HepG2 (cell line): ENCODE results near the gene VAMP2. TPM values are rescaled to one million over a fixed set of nuclear protein-coding genes. Genes with fewer than 3 reads are reported as not detected.

ENCODE experiments used
- CCAR2 ChIP-seq: fragments of 200-400 bp; formaldehyde crosslinking; optimal IDR thresholded peaks from 2 replicates; pipeline ENCODE3; 2018; ENCODE audit warnings: low read depth, mild to moderate bottlenecking, low read length, moderate library complexity
- DMTF1 ChIP-seq: sonication (generic); formaldehyde crosslinking; IDR thresholded peaks from 2 replicates; pipeline ENCODE4 v1.4.0; 2020; ENCODE audit warnings: mild to moderate bottlenecking, missing genetic modification reagents
- FOXP1 ChIP-seq, 2 experiments: fragments of 450-650 bp in 1 of 2; IDR thresholded peaks; 2 replicates each; pipeline ENCODE4 v1.6.1; 2017 to 2018; ENCODE audit warnings: antibody characterized with exemption in 1 of 2
- HDAC1 ChIP-seq: sonication (generic); formaldehyde crosslinking; IDR thresholded peaks from 2 replicates; pipeline ENCODE4 v1.5.1; 2020; ENCODE audit warnings: mild to moderate bottlenecking, missing genetic modification reagents
- MAFG ChIP-seq: sonication (generic); formaldehyde crosslinking; IDR thresholded peaks from 2 replicates; pipeline ENCODE4 v1.5.1; 2020; ENCODE audit warnings: mild to moderate bottlenecking, missing genetic modification reagents
- NR0B2 ChIP-seq: sonication (generic); formaldehyde crosslinking; IDR thresholded peaks from 2 replicates; pipeline ENCODE4 v1.4.0; 2020; ENCODE audit warnings: mild to moderate bottlenecking, missing genetic modification reagents
- POLR2G ChIP-seq: fragments of 200-400 bp; formaldehyde crosslinking; IDR thresholded peaks from 2 replicates; pipeline ENCODE4 v1.6.1; 2018; ENCODE audit warnings: mild to moderate bottlenecking, low read depth, low read length, moderate library complexity
- SOX13 ChIP-seq, 3 experiments: fragments of 450-650 bp in 1 of 3; sonication (generic) in 1 of 3; formaldehyde crosslinking in 1 of 3; IDR thresholded peaks in 2 of 3; conservative IDR thresholded peaks in 1 of 3; 2 replicates each; pipeline versions ENCODE4 v1.5.0 to v1.6.1; 2016 to 2020; ENCODE audit warnings: antibody characterized with exemption in 1 of 3, mild to moderate bottlenecking in 1 of 3, missing compliant biosample characterization in 1 of 3, missing genetic modification reagents in 1 of 3, moderate library complexity in 1 of 3
- SRY ChIP-seq: sonication (generic); formaldehyde crosslinking; IDR thresholded peaks from 2 replicates; pipeline ENCODE4 v1.8.0; 2022; ENCODE audit warnings: mild to moderate bottlenecking, missing genetic modification reagents
- THAP9 ChIP-seq: sonication (generic); formaldehyde crosslinking; IDR thresholded peaks from 2 replicates; pipeline ENCODE4; 2020; ENCODE audit warnings: missing genetic modification reagents, mild to moderate bottlenecking, borderline replicate concordance
- ZMYM4 ChIP-seq: sonication (generic); formaldehyde crosslinking; IDR thresholded peaks from 2 replicates; pipeline ENCODE4 v1.8.1; 2023; ENCODE audit warnings: mild to moderate bottlenecking, missing genetic modification reagents
- ZNF143 ChIP-seq: sonication (generic); formaldehyde crosslinking; IDR thresholded peaks from 2 replicates; pipeline ENCODE4 v1.4.0; 2020; ENCODE audit warnings: missing genetic modification reagents
- ZNF282 ChIP-seq: fragments of 450-650 bp; IDR thresholded peaks from 2 replicates; pipeline ENCODE4 v1.6.1; 2018; ENCODE audit not compliant: partially characterized antibody
- ZNF446 ChIP-seq: sonication (generic); formaldehyde crosslinking; IDR thresholded peaks from 2 replicates; pipeline ENCODE4 v1.5.0; 2020; ENCODE audit warnings: mild to moderate bottlenecking, missing genetic modification reagents
- ZSCAN5A ChIP-seq: sonication (generic); formaldehyde crosslinking; IDR thresholded peaks from 2 replicates; pipeline ENCODE4 v1.8.0; 2022; ENCODE audit warnings: mild to moderate bottlenecking, missing genetic modification reagents, borderline replicate concordance
- polyA plus RNA-seq, 8 experiments: library from polyadenylated mRNA; depleted of rRNA in 3 of 8; stranded (reverse) in 7 of 8; unstranded in 1 of 8; fragments of >200 nt; fragmentation: Illumina TruSeq in 4 of 8; extraction: Trizol in 4 of 8; gene quantifications; 2 replicates each; pipeline versions ENCODE4 v1.2.1 to v1.2.3, GENCODE V29; 2011 to 2016; ENCODE audit warnings: low read depth in 4 of 8, missing spikeins in 1 of 8, mixed read lengths in 1 of 8; ENCODE audit not compliant: insufficient read depth in 1 of 8
- total RNA-seq, 5 experiments: library from RNA; depleted of rRNA; stranded (reverse); fragments of >200 nt; fragmentation: Illumina TruSeq; extraction: Trizol; gene quantifications; 2 replicates each; pipeline ENCODE4 v1.2.3, GENCODE V29; 2016; ENCODE audit warnings: low read depth in 1 of 5
- TF ChIP-seq, protein P1 (sequence below): sonication (generic); formaldehyde crosslinking; IDR thresholded peaks from 2 replicates; pipeline ENCODE4 v1.4.0; 2020; ENCODE audit warnings: missing genetic modification reagents

The VAMP2 gene
- total and polyA plus RNA-seq, 2 of the 13 experiments (the other 11 are each of a cell fraction or from before 2014, with no cell fraction given) = 3.9 to 17.2 TPM

- TF ChIP-seq, protein P1, sequence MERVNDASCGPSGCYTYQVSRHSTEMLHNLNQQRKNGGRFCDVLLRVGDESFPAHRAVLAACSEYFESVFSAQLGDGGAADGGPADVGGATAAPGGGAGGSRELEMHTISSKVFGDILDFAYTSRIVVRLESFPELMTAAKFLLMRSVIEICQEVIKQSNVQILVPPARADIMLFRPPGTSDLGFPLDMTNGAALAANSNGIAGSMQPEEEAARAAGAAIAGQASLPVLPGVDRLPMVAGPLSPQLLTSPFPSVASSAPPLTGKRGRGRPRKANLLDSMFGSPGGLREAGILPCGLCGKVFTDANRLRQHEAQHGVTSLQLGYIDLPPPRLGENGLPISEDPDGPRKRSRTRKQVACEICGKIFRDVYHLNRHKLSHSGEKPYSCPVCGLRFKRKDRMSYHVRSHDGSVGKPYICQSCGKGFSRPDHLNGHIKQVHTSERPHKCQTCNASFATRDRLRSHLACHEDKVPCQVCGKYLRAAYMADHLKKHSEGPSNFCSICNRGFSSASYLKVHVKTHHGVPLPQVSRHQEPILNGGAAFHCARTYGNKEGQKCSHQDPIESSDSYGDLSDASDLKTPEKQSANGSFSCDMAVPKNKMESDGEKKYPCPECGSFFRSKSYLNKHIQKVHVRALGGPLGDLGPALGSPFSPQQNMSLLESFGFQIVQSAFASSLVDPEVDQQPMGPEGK (CRISPR knock-in tag) = no peak; the same call in none of the 2 replicates
- TF ChIP-seq HDAC1 (CRISPR knock-in tag) = peak; percentile 99
- peak; percentile 89 for TF ChIP-seq POLR2G
- no peak for TF ChIP-seq DMTF1 (CRISPR knock-in tag)
- TF ChIP-seq SOX13 (IDR thresholded peaks at IDR 0.05) = no peak; the same call in 1 of the 2 replicates
- TF ChIP-seq SOX13 (CRISPR knock-in tag; conservative IDR thresholded peaks at IDR 0.05 in 1 of 2, IDR thresholded peaks at IDR 0.05 in 1 of 2) = no peak
- TF ChIP-seq CCAR2 = no peak
- TF ChIP-seq ZNF282 = no peak
- peak; percentile 69; the same call in 1 of the 2 replicates for TF ChIP-seq ZMYM4
- TF ChIP-seq SRY (CRISPR knock-in tag) = no peak
- no peak for TF ChIP-seq ZNF143 (CRISPR knock-in tag)
- no peak for TF ChIP-seq ZSCAN5A (CRISPR knock-in tag)
- TF ChIP-seq FOXP1 (IDR thresholded peaks at IDR 0.05) = no peak
- no peak for TF ChIP-seq FOXP1 (CRISPR knock-in tag; IDR thresholded peaks at IDR 0.05)
- no peak for TF ChIP-seq MAFG (CRISPR knock-in tag)
- TF ChIP-seq ZNF446 (CRISPR knock-in tag) = 0 out of 2 replicates have a peak, but pooled peaks have one; percentile 40
- TF ChIP-seq NR0B2 (CRISPR knock-in tag) = peak; percentile 97
- TF ChIP-seq THAP9 = 0 out of 2 replicates have a peak, but pooled peaks have one; percentile 49
Observed at GRCh38 chr17:8209907-8210760, 47.4 kb upstream of the VAMP2 start, which contains the start of gene AURKB (continued).
